Neural cell (in vitro differentiated cells): ENCODE measurements around the gene CREB1. TPM values are rescaled to one million over a fixed set of nuclear protein-coding genes. Genes with fewer than 3 reads are reported as not detected.

Source experiments
- H2AFZ ChIP-seq: fragments of 200-600, 300-800 bp; sonication (generic), shearing (Covaris generic); 2 replicates; pipeline ENCODE4 v1.6.0; 2014; ENCODE audit warnings: low read depth, mild to moderate bottlenecking, antibody characterized with exemption, low read length, moderate library complexity
- H3F3A ChIP-seq: fragments of 200-600 bp; shearing (Covaris generic); 2 replicates; pipeline ENCODE4 v1.6.1; 2016; ENCODE audit warnings: mild to moderate bottlenecking, moderate library complexity, mixed read lengths, antibody characterized with exemption, low read length; ENCODE audit not compliant: insufficient read depth, poor library complexity, severe bottlenecking
- H3K27ac ChIP-seq: fragments of 200-600, 300-800 bp; sonication (generic), shearing (Covaris generic); 2 replicates; pipeline ENCODE4 v1.5.1; 2014; ENCODE audit warnings: mild to moderate bottlenecking, low read length, moderate library complexity
- H3K27me3 ChIP-seq: fragments of 300-800, 200-600 bp; sonication (generic), shearing (Covaris generic); 2 replicates; pipeline ENCODE4 v1.6.0; 2014; ENCODE audit warnings: mild to moderate bottlenecking, low read depth, low read length, moderate library complexity; ENCODE audit not compliant: insufficient read depth
- H3K36me3 ChIP-seq: fragments of 300-800, 200-600 bp; sonication (generic), shearing (Covaris generic); 2 replicates; pipeline ENCODE4 v1.5.1; 2014; ENCODE audit warnings: mild to moderate bottlenecking, antibody characterized with exemption, low read length, moderate library complexity; ENCODE audit not compliant: insufficient read depth
- H3K4me2 ChIP-seq: fragments of 300-800, 200-600 bp; sonication (generic), shearing (Covaris generic); 2 replicates; pipeline ENCODE4 v1.6.0; 2014; ENCODE audit warnings: mild to moderate bottlenecking, low read length
- H3K4me3 ChIP-seq: fragments of 300-800, 200-600 bp; sonication (generic), shearing (Covaris generic); 2 replicates; pipeline ENCODE4 v1.5.1; 2014; ENCODE audit warnings: mild to moderate bottlenecking, low read length, moderate library complexity
- H3K79me2 ChIP-seq: fragments of 200-600 bp; shearing (Covaris generic); replicated peaks from 2 replicates; pipeline ENCODE4 v1.6.0; 2014; ENCODE audit warnings: mild to moderate bottlenecking, low read length, moderate library complexity; ENCODE audit not compliant: insufficient read depth
- H3K9ac ChIP-seq: fragments of 300-800, 200-600 bp; sonication (generic), shearing (Covaris generic); 2 replicates; pipeline ENCODE4 v1.6.1; 2016; ENCODE audit warnings: mild to moderate bottlenecking, low read length, mixed read lengths
- H3K9me2 ChIP-seq: fragments of 200-600 bp; shearing (Covaris generic); 2 replicates; pipeline ENCODE4 v1.6.1; 2016; ENCODE audit warnings: mild to moderate bottlenecking, low read length, mixed read lengths; ENCODE audit not compliant: insufficient read depth
- H3K9me3 ChIP-seq: fragments of 200-600, 300-800 bp; sonication (generic), shearing (Covaris generic); 2 replicates; pipeline ENCODE4 v1.6.1; 2016; ENCODE audit warnings: mild to moderate bottlenecking, mixed run types, low read length, moderate library complexity, mixed read lengths
- H4K20me1 ChIP-seq: fragments of 200-600 bp; shearing (Covaris generic); 2 replicates; pipeline ENCODE4 v1.6.1; 2016; ENCODE audit warnings: mild to moderate bottlenecking, mixed run types; ENCODE audit not compliant: insufficient read depth
- CTCF ChIP-seq: fragments of 450-650 bp; IDR thresholded peaks from 2 replicates; pipeline ENCODE4 v1.5.1; 2014; ENCODE audit warnings: antibody characterized with exemption, mild to moderate bottlenecking, moderate library complexity; ENCODE audit not compliant: poor library complexity, severe bottlenecking
- EP300 ChIP-seq: fragments of 450-650 bp; conservative IDR thresholded peaks from 2 replicates; pipeline ENCODE4 v1.6.1; 2014; ENCODE audit warnings: antibody characterized with exemption, mild to moderate bottlenecking, moderate library complexity; ENCODE audit not compliant: poor library complexity, severe bottlenecking
- EZH2 ChIP-seq: fragments of 200-600, 300-800 bp; shearing (Covaris generic), sonication (generic); IDR thresholded peaks from 2 replicates; pipeline ENCODE4 v1.6.1; 2014; ENCODE audit warnings: antibody characterized with exemption, low read length, borderline replicate concordance, mild to moderate bottlenecking; ENCODE audit not compliant: insufficient read depth, poor library complexity, severe bottlenecking
- MXI1 ChIP-seq: fragments of 450-650 bp; conservative IDR thresholded peaks from 2 replicates; pipeline ENCODE4 v1.6.1; 2014; ENCODE audit warnings: antibody characterized with exemption, mild to moderate bottlenecking; ENCODE audit not compliant: poor library complexity, severe bottlenecking
- POLR2AphosphoS5 ChIP-seq: IDR thresholded peaks from 2 replicates; pipeline ENCODE4 v1.6.1; 2012
- RAD21 ChIP-seq: fragments of 450-650 bp; conservative IDR thresholded peaks from 2 replicates; pipeline ENCODE4 v1.6.1; 2014; ENCODE audit warnings: antibody characterized with exemption, mild to moderate bottlenecking, moderate library complexity
- REST ChIP-seq: IDR thresholded peaks from 2 replicates; pipeline ENCODE4 v1.6.1; 2012; ENCODE audit warnings: borderline replicate concordance
- SMC3 ChIP-seq: fragments of 450-650 bp; conservative IDR thresholded peaks from 2 replicates; pipeline ENCODE4 v1.6.1; 2014; ENCODE audit warnings: antibody characterized with exemption, mild to moderate bottlenecking, moderate library complexity; ENCODE audit not compliant: poor library complexity
- TAF1 ChIP-seq: IDR thresholded peaks from 2 replicates; pipeline ENCODE4 v1.6.1; 2012; ENCODE audit warnings: low read depth
- polyA plus RNA-seq: library from polyadenylated mRNA; depleted of rRNA; stranded (reverse); fragments of >200 nt; gene quantifications from 2 replicates; pipeline ENCODE4 v1.2.3, GENCODE V29; 2014

The CREB1 gene
- polyA plus RNA-seq, 1 donor from 2014 or later = 38.7 TPM

GRCh38 chr2:207532676-207533075 is 2.9 kb downstream of the CREB1 start:
- Histone ChIP-seq H2AFZ (no peak overlapping the region), H3K9ac (no peak overlapping the region), H3F3A (peaks cover 13% of the 10 kb centered on the region), H3K9me2 (no peaks in the 10 kb centered on the region), H3K27me3 (no peaks in the 10 kb centered on the region), H3K4me3 (peak overlapping the region; percentile 15), H3K4me2 (no peak overlapping the region), H4K20me1 (no peaks in the 10 kb centered on the region), H3K9me3 (no peaks in the 10 kb centered on the region), H3K27ac (no peak overlapping the region), H3K79me2 (peaks cover 70% of the 10 kb centered on the region), H3K36me3 (no peaks in the 10 kb centered on the region)
- TF ChIP-seq SMC3 = no peak
- TF ChIP-seq RAD21 = no peak
- TF ChIP-seq REST = no peak
- TF ChIP-seq EP300 = no peak
- no peak for TF ChIP-seq TAF1
- TF ChIP-seq POLR2AphosphoS5 = no peak
- TF ChIP-seq EZH2 = no peak
- no peak for TF ChIP-seq CTCF
- TF ChIP-seq MXI1 = no peak

GRCh38 chr2:207533461-207534008 is 3.8 kb downstream of the CREB1 start:
- Histone ChIP-seq H3K27me3 (no peaks in the 10 kb centered on the region), H3K79me2 (peaks cover 79% of the 10 kb centered on the region), H3K36me3 (no peaks in the 10 kb centered on the region), H3K27ac (no peak overlapping the region), H4K20me1 (no peaks in the 10 kb centered on the region), H3K9me3 (no peaks in the 10 kb centered on the region), H3K4me2 (no peak overlapping the region), H3K9me2 (no peaks in the 10 kb centered on the region), H3K4me3 (peak overlapping the region; percentile 15), H2AFZ (no peak overlapping the region), H3F3A (peaks cover 13% of the 10 kb centered on the region), H3K9ac (no peak overlapping the region)
- no peak for TF ChIP-seq POLR2AphosphoS5
- no peak for TF ChIP-seq EZH2
- TF ChIP-seq REST = no peak
- TF ChIP-seq CTCF = no peak
- no peak for TF ChIP-seq EP300
- no peak for TF ChIP-seq MXI1
- no peak for TF ChIP-seq TAF1
- TF ChIP-seq SMC3 = no peak
- TF ChIP-seq RAD21 = no peak
